NCI-H1417 (cell line): ENCODE results near the gene ANKRD37.

Experiments used
- DNase-seq, 3 experiments: peaks; one replicate each; lab custom pipeline; 2025; lab: John Stamatoyannopoulos, UW

The ANKRD37 gene

GRCh38 chr4:185421366-185422124 is 24.9 kb downstream of the ANKRD37 start:
- DNase-seq = no peak

- no peak for DNase-seq
Measured at GRCh38 chr4:185424905-185425646, 28.4 kb downstream of the ANKRD37 start.

DNA sequence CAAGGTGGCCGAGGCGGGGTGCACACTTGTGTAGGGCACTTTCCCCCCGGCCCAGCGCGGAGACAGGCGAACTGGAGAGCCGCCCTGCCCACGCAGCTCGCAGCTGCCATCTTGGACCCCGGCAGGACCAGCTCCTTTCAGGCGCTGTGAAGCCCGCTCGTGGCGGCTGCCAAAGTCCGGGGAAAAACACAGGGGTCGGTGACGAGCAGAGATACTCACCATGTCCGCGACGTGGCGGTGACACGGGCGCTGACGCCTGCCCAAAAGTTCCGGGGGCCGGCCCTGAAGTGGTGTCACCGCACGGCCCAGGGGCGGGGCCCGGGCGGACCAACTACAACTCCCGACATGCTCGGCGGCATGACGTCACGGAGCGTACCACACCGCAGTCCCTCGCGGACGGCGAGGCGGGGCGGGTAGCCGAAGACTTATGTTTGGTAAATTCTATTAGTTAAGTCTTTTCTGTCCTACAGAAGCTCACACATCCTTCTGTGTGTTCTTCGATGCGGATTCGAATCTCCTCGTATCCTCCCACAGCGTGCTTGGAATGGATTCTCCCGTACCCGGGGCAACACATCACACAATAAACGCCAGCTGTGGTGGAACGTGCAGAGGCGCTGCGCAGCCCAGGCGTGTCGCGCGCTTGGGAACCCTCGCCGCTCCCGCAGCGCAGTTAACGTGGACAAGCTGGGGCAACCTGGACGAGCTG is 29.2 kb downstream of the ANKRD37 start, which contains the start of gene UFSP2:
Gene UFSP2 (minus strand): TSS at position 318 of the 706 bp plus-strand sequence. CDS start 96 bp downstream, at position 222.
- DNase-seq = peak; percentile 73 to 95 (median 93)

DNA sequence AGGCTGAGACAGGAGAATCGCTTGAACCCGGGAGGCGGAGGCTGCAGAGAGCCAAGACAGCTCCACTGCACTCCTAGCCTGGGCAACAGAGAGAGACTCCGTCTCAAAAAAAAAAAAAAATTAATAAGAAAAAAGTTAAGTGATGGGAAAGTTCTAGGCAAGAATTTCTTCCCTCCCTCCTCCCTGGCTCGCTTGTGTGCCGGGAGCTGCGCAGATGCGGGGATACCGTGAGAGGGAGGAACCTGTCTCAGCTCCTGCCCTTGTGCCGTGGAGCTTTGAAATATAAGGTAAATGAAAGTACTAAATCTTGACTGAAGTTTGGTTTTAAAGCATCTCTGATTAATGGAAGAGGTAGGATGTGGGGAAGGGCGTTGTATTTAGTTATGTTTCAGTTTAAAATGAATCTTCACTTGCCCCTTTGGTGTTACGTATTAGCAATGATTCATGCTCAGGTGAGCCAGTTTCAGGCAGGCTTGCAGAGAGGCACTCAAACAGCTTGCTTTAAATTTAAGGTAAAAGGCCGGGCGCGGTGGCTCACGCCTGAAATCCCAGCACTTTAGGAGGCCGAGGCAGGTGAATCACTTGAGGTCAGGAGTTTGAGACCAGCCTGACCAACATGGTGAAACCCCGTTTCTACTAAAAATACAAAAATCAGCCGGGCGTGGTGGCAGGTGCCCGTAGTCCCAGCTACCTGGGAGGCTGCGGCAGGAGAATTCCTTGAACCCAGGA is 30.5 kb downstream of the ANKRD37 start:
- DNase-seq = no peak

GRCh38 chr4:185429660-185430059 is 33.0 kb downstream of the ANKRD37 start:
- no peak for DNase-seq

DNA sequence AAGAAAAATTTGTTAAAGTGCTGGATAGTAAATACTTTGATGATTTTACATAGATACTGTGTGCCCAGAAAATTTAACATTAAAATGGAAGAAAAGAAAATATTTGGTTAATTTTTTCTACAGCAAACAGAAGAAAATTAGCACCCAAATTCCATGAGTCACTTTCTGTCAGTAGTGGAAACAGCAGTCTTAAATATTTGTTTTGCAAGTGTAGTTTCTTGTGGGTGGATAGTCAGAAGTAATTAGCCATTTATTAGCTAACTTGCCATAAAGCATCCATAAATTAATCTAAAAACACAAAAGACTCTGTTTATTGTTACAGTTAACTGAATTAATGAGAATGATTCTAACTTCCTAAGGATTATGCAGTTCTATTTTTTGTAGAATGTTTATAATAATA is 38.8 kb downstream of the ANKRD37 start:
- DNase-seq = no peak

DNA sequence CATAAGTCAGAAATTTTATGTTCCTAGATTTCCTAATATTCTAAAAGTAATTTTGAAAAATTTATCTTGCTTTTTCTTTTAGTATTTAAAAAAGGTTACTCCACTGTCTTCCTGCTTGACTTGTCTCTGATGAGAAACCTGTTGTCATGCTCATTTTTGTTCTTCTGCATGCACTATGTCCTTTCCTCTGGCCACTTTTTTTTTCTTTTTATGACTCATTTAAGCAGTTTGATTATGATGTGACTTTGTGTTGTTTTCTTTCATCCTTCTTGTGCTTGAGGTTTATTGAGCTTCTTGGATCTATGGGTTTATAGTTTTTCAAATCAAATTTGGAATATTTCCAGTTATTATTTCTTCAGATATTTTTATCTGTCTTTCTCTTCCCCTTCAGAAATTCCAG is 41.2 kb downstream of the ANKRD37 start:
- DNase-seq = no peak

DNA sequence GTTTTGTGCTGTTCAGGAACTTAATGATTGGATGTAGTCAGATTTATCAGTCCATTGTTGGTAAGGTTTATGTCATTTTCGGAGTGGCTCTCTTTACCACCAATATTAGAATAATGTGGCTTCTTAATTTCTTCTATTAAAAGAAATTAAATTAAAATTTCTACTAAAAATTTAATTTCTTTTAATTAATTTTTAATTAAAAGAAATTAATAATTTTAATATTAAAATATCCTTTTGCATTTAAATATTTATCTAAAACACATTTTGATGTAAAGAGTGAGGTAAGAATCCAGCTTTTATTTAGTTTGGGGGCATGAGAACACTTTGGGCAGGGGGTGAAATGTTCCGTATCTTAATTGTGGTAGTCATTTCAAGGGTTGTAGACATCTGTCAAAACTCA is 44.8 kb downstream of the ANKRD37 start:
- no peak for DNase-seq

- no peak for DNase-seq
Measured at GRCh38 chr4:185445209-185445608, 48.6 kb downstream of the ANKRD37 start.
